GOT3 (cell line): ENCODE measurements around the gene SPINT1.

ENCODE experiments used
- DNase-seq: peaks from one replicate; lab custom pipeline; 2025; ENCODE audit warnings: mixed read lengths; lab: John Stamatoyannopoulos, UW

The SPINT1 gene

GRCh38 chr15:40892447-40893012 lies 48.7 kb downstream of the SPINT1 start:
- no peak for DNase-seq

DNA sequence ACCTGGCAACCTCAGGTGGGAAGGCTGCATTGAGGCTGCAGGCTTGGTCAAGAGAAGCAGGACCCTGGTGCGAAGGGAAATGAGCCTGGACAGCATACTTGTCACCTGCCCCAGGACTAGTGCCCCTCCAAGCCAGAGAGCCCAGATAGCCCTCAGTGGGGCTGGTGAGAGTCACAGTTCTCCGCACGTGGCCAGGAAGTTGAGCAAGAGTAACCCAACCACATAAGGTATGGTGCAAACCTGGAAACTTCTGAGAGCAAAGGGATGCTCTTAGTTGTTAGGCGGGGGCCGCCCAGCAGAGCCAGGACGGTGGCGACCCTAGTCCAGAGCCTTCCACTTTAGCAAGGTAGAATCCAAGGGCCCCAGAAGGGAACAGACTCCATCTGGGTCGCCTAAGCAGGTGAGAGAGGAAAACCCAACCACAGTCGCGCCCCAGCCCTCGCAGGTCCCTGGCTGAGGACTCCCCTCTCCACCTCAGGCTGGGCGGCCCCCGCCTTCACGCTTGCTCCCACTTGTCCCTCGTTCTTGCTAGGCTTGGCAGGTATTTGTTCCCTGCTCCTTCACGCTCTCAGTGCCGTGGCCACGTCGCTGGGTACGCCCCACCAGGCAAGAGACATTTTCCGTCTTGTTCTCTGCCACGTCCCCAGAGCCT lies 49.3 kb downstream of the SPINT1 start:
- DNase-seq = no peak

DNA sequence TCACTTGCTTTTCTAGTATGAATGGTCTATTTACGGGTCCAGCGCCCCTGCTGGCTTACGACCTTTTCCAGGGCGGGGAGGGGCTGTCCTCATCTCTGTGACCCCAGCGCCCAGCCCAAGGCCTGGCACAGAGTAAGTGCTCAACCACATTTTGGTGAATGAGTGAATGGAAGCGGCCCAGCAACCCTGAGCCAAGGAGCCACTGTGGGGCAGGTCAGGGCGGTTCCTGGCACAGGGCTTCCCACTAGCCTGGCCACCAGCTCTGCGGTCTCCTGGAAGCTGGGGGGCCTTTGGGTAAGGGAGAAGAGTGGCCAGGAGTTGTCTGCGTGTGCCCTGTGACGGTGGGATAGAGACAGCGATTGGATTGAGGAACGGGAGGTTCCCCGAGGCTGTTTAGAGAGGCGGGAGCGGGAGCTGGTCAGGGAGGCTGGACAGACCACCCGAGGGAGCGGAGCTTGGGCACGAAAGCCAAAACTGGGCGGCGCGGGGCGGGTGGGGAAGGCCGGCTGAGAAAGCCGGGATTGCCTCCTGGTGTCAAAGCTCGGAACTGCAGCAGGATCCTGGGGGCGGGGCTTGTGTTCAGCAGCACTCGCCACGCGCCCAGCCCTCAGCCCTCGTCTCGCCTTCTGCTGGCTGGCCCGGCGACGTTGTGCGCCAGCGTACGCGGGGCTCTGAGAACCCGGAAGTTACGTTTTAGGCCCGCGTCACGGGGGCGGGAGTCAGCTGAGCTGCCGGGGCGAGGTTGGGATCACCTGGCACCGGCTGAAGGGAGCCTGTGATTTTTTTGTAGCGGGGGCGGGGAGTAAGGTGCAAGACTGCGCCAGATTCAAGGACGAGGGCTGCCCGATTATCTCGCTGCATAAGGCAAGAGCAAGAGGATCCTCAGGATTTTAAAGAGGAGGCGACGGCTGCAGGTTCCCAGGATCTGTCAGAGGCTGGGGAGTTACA lies 50.2 kb downstream of the SPINT1 start, which contains the start of gene VPS18:
Gene VPS18 (plus strand): TSS at position 718 of the 948 bp plus-strand sequence. CDS start 319 bp downstream, outside the sequence.
- DNase-seq = peak; percentile 92

GRCh38 chr15:40894681-40895448 lies 51.0 kb downstream of the SPINT1 start:
- peak; percentile 15 for DNase-seq

DNA sequence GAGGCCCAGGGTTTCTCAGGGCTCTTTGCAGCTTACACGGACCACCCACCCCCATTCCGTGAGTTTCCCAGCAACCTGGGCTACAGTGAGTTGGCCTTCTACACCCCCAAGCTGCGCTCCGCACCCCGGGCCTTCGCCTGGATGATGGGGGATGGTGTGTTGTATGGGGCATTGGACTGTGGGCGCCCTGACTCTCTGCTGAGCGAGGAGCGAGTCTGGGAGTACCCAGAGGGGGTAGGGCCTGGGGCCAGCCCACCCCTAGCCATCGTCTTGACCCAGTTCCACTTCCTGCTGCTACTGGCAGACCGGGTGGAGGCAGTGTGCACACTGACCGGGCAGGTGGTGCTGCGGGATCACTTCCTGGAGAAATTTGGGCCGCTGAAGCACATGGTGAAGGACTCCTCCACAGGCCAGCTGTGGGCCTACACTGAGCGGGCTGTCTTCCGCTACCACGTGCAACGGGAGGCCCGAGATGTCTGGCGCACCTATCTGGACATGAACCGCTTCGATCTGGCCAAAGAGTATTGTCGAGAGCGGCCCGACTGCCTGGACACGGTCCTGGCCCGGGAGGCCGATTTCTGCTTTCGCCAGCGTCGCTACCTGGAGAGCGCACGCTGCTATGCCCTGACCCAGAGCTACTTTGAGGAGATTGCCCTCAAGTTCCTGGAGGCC lies 55.8 kb downstream of the SPINT1 start:
- DNase-seq = no peak

DNA sequence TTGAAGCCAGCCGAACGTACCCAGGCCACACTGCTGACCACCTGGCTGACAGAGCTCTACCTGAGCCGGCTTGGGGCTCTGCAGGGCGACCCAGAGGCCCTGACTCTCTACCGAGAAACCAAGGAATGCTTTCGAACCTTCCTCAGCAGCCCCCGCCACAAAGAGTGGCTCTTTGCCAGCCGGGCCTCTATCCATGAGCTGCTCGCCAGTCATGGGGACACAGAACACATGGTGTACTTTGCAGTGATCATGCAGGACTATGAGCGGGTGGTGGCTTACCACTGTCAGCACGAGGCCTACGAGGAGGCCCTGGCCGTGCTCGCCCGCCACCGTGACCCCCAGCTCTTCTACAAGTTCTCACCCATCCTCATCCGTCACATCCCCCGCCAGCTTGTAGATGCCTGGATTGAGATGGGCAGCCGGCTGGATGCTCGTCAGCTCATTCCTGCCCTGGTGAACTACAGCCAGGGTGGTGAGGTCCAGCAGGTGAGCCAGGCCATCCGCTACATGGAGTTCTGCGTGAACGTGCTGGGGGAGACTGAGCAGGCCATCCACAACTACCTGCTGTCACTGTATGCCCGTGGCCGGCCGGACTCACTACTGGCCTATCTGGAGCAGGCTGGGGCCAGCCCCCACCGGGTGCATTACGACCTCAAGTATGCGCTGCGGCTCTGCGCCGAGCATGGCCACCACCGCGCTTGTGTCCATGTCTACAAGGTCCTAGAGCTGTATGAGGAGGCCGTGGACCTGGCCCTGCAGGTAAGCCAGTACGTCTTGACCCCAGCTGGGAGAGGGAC lies 56.6 kb downstream of the SPINT1 start:
- no peak for DNase-seq

DNA sequence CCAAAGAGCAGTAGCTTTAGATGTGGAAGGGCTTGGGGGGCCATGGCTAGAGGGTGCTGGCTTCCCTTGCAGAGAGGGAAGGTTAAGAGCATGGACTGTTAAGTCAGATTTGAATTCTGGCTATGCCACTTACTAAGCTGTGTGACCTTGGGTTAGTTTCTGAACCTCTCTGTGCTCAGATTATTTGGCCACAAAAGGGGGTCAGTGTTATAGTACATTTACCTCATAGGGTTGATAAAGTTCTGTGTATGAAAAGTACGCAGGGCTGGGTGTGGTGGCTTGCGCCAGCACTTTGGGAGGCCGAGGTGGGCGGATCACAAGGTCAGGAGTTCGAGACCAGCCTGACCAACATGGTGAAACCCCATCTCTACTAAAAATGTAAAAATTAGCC lies 57.2 kb downstream of the SPINT1 start:
- DNase-seq = no peak

DNA sequence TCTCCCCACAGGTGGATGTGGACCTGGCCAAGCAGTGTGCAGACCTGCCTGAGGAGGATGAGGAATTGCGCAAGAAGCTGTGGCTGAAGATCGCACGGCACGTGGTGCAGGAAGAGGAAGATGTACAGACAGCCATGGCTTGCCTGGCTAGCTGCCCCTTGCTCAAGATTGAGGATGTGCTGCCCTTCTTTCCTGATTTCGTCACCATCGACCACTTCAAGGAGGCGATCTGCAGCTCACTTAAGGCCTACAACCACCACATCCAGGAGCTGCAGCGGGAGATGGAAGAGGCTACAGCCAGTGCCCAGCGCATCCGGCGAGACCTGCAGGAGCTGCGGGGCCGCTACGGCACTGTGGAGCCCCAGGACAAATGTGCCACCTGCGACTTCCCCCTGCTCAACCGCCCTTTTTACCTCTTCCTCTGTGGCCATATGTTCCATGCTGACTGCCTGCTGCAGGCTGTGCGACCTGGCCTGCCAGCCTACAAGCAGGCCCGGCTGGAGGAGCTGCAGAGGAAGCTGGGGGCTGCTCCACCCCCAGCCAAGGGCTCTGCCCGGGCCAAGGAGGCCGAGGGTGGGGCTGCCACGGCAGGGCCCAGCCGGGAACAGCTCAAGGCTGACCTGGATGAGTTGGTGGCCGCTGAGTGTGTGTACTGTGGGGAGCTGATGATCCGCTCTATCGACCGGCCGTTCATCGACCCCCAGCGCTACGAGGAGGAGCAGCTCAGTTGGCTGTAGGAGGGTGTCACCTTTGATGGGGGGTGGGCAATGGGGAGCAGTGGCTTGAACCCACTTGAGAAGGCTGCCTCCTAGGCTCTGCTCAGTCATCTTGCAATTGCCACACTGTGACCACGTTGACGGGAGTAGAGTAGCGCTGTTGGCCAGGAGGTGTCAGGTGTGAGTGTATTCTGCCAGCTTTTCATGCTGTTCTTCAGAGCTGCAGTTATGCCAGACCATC lies 59.0 kb downstream of the SPINT1 start:
- no peak for DNase-seq

GRCh38 chr15:40904552-40905201 lies 60.8 kb downstream of the SPINT1 start:
- DNase-seq = no peak

- DNase-seq = peak; percentile 86
These were observed 62.5 kb downstream of the SPINT1 start for GRCh38 chr15:40906091-40906990.

DNA sequence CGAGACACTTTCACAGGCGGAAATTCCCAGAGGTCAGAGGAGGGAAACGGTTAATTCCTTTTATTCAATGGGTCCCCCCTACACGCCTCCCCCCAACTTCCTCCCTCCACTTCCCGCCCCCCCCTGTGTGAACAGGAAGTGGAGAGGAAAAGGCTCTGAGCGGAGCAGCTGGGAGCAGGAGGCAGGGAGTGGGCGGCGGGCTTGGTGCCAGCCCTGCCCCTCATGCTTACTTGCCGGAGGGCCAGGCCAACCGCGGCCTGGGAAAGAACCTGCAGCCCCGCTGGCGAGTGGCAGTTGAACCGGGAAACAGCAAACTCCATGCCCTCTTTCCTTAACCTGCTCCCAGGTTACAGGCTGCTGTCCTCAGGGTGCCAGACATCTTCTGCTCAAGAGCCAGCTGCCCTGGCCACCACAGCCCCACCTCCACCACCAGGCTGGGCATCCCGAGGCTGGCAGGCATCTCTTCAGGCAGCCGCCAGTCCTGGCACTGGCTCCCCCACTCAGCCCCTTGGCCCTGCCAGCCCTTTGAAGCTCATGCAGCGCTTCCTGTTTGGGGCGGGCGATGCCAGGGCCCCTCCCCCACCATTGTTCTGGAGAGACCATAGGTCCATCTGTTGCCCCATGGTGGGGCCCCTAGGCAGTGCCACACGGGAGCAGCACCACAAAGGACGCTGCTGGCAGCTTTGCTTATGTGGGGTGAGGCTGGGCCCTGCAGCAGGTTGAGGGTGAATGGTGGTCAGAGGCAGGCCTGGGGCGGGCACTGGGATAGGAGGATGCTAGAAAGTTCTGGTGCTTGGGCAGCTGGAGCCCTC lies 63.3 kb downstream of the SPINT1 start:
- no peak for DNase-seq
